ENCODE measurements around the gene MIB1. TPM values are rescaled to one million over a fixed set of nuclear protein-coding genes. Genes with fewer than 3 reads are reported as not detected.

MIB1 gene
- total RNA-seq, 2 experiments from 2014 or later: 22.8 to 26.2 TPM

GRCh38 chr18:21907451-21907850, 166.9 kb downstream of the MIB1 start:
- H3K4me3 Mint-ChIP-seq: no peak overlapping the region
- CTCF ChIA-PET: no interaction called here
- no peaks in the 10 kb centered on the region for H3K27me3 Mint-ChIP-seq (ENCODE audit: low read depth)
- intact Hi-C loops (cut with micrococcal nuclease): no loop called here
- no peaks in the 10 kb centered on the region for H3K36me3 Mint-ChIP-seq (ENCODE audit: low read depth)
- DNase-seq: no peak
- H3K4me1 Mint-ChIP-seq (ENCODE audit: low read depth): no peaks in the 10 kb centered on the region
- H3K27ac Mint-ChIP-seq: no peak overlapping the region
- no peaks in the 10 kb centered on the region for H3K9me3 Mint-ChIP-seq

GRCh38 chr18:21908711-21909110, 168.1 kb downstream of the MIB1 start:
- CTCF ChIA-PET: interaction anchor here (0.6 kb wide), 1 partner anchor 439 kb away, joined by 4 read pairs; no protein-coding TSS in a partner anchor
- Mint-ChIP-seq H3K36me3 (ENCODE audit: low read depth) (no peaks in the 10 kb centered on the region), H3K4me1 (ENCODE audit: low read depth) (no peaks in the 10 kb centered on the region), H3K27me3 (ENCODE audit: low read depth) (no peaks in the 10 kb centered on the region), H3K27ac (no peak overlapping the region), H3K9me3 (no peaks in the 10 kb centered on the region), H3K4me3 (no peak overlapping the region)
- intact Hi-C loops (cut with micrococcal nuclease): no loop called here
- no peak for DNase-seq

GRCh38 chr18:21910906-21911305, 170.3 kb downstream of the MIB1 start:
- CTCF ChIA-PET: no interaction called here
- DNase-seq: no peak
- intact Hi-C loops (cut with micrococcal nuclease): loop anchor here (5.0 kb wide), 1 partner anchor 46 kb away; no protein-coding TSS in a partner anchor
- Mint-ChIP-seq H3K4me1 (ENCODE audit: low read depth) (no peaks in the 10 kb centered on the region), H3K4me3 (no peak overlapping the region), H3K27me3 (ENCODE audit: low read depth) (peaks cover 4% of the 10 kb centered on the region), H3K27ac (no peak overlapping the region), H3K9me3 (no peaks in the 10 kb centered on the region), H3K36me3 (ENCODE audit: low read depth) (no peaks in the 10 kb centered on the region)

GRCh38 chr18:21911551-21911950, 171.0 kb downstream of the MIB1 start:
- Mint-ChIP-seq H3K4me3 (no peak overlapping the region), H3K27me3 (ENCODE audit: low read depth) (peaks cover 4% of the 10 kb centered on the region), H3K27ac (no peak overlapping the region)

GRCh38 chr18:21912339-21913239, 172.0 kb downstream of the MIB1 start:
- no peak for DNase-seq
- Mint-ChIP-seq H3K27me3 (ENCODE audit: low read depth) (peaks cover 4% of the 10 kb centered on the region), H3K27ac (no peak overlapping the region), H3K36me3 (ENCODE audit: low read depth) (no peaks in the 10 kb centered on the region), H3K4me1 (ENCODE audit: low read depth) (no peaks in the 10 kb centered on the region), H3K9me3 (no peaks in the 10 kb centered on the region), H3K4me3 (no peak overlapping the region)
- intact Hi-C loops (cut with micrococcal nuclease): loop anchor here (5.0 kb wide), 1 partner anchor 45 kb away; no protein-coding TSS in a partner anchor
- CTCF ChIA-PET: no interaction called here

More at GRCh38 chr18:21911551-21911950, 171.0 kb downstream of the MIB1 start:
- CTCF ChIA-PET: no interaction called here
- H3K9me3 Mint-ChIP-seq: no peaks in the 10 kb centered on the region
- no peaks in the 10 kb centered on the region for H3K4me1 Mint-ChIP-seq (ENCODE audit: low read depth)
- H3K36me3 Mint-ChIP-seq (ENCODE audit: low read depth): no peaks in the 10 kb centered on the region
- peak; percentile 6 for DNase-seq
- intact Hi-C loops (cut with micrococcal nuclease): loop anchor here (5.0 kb wide), 1 partner anchor 46 kb away; no protein-coding TSS in a partner anchor

GRCh38 chr18:21914739-21915319, 174.2 kb downstream of the MIB1 start:
- CTCF ChIA-PET: interaction anchor here (0.6 to 0.7 kb wide), 2 partner anchors 55 to 83 kb away, joined by 3 to 8 read pairs; no protein-coding TSS in a partner anchor
- intact Hi-C loops (cut with micrococcal nuclease): loop anchor here (5.0 kb wide), 1 partner anchor 42 kb away; no protein-coding TSS in a partner anchor
- no peak overlapping the region for H3K27ac Mint-ChIP-seq
- no peak overlapping the region for H3K4me3 Mint-ChIP-seq
- no peak for DNase-seq
- H3K4me1 Mint-ChIP-seq (ENCODE audit: low read depth): no peaks in the 10 kb centered on the region
- H3K27me3 Mint-ChIP-seq (ENCODE audit: low read depth): peaks cover 4% of the 10 kb centered on the region
- H3K9me3 Mint-ChIP-seq: peaks cover 7% of the 10 kb centered on the region
- H3K36me3 Mint-ChIP-seq (ENCODE audit: low read depth): no peaks in the 10 kb centered on the region

GRCh38 chr18:21915546-21915945, 175.0 kb downstream of the MIB1 start:
- Mint-ChIP-seq H3K4me1 (ENCODE audit: low read depth) (no peaks in the 10 kb centered on the region), H3K27me3 (ENCODE audit: low read depth) (peaks cover 4% of the 10 kb centered on the region), H3K4me3 (no peak overlapping the region), H3K27ac (no peak overlapping the region), H3K36me3 (ENCODE audit: low read depth) (no peaks in the 10 kb centered on the region), H3K9me3 (peaks cover 7% of the 10 kb centered on the region)
- CTCF ChIA-PET: no interaction called here
- intact Hi-C loops (cut with micrococcal nuclease): no loop called here
- DNase-seq: no peak

GRCh38 chr18:21916594-21916993, 176.0 kb downstream of the MIB1 start:
- Mint-ChIP-seq H3K4me1 (ENCODE audit: low read depth) (no peaks in the 10 kb centered on the region), H3K36me3 (ENCODE audit: low read depth) (no peaks in the 10 kb centered on the region), H3K4me3 (no peak overlapping the region), H3K27me3 (ENCODE audit: low read depth) (peaks cover 4% of the 10 kb centered on the region), H3K9me3 (peaks cover 7% of the 10 kb centered on the region), H3K27ac (no peak overlapping the region)
- DNase-seq: no peak
- intact Hi-C loops (cut with micrococcal nuclease): no loop called here
- CTCF ChIA-PET: interaction anchor here (0.7 kb wide), 1 partner anchor 43 kb away, joined by 4 read pairs; no protein-coding TSS in a partner anchor

GRCh38 chr18:21918693-21919092, 178.1 kb downstream of the MIB1 start:
- intact Hi-C loops (cut with micrococcal nuclease): no loop called here
- no peak overlapping the region for H3K4me3 Mint-ChIP-seq
- no peaks in the 10 kb centered on the region for H3K36me3 Mint-ChIP-seq (ENCODE audit: low read depth)
- H3K4me1 Mint-ChIP-seq (ENCODE audit: low read depth): no peaks in the 10 kb centered on the region
- CTCF ChIA-PET: no interaction called here
- no peak for DNase-seq
- H3K27me3 Mint-ChIP-seq (ENCODE audit: low read depth): peaks cover 4% of the 10 kb centered on the region
- peaks cover 7% of the 10 kb centered on the region for H3K9me3 Mint-ChIP-seq
- H3K27ac Mint-ChIP-seq: no peak overlapping the region

Other genes starting within 250 kb of the MIB1 start
- gene ESCO1, start 140.1 kb upstream of the MIB1 start, total RNA-seq: 10 to 100 TPM; 14.3 to 16.7 TPM
- gene SNRPD1, start 128.5 kb upstream of the MIB1 start, total RNA-seq: 100 to 1,000 TPM; 133 to 144 TPM
- gene ABHD3, start 36.0 kb upstream of the MIB1 start, total RNA-seq: 10 to 100 TPM; 14.3 to 14.5 TPM